ENCODE results near the gene MMUT.
"Not testable (repeated sequence)": the region's sequence is repeated elsewhere in the genome, so short reads cannot be mapped to it uniquely, and the experiment has no call there.

MMUT gene

DNA sequence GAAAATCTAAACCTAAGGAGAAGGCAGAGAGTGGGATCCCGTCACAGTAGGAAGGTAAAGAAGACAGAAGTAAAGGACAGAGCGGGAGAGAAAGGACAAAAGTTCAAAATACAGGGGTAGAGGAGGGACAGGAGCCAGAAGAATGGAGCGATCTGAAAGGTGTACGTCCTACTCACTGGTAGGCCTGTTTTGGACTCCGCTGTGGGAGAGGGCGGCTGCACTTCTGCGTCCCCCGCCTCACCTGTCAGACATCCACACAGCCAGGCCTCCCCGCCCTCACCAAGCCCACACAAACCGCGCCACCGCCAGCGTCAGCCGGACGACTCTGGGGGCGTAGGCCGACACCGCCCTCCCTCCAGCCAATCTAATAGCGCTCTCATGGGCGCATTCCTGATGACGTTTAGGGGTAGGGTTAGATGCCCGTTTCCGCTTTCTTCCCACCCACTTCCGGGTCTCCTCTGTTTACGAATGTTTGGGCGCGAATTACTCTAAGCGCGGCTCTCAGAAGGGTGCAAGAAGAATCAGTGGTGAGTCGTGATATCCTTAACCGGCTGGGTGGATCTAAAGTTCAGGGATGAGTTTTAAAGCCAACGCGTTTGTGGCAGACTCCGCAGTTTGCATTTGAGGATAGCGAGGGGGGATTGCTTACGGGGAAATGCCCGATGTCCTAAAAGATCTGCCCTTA is at the start of gene MMUT, which contains the start of gene CENPQ:
MMUT (minus strand) TSS at position 327 of the 685 bp plus-strand sequence. CDS start 3,787 bp downstream, outside the sequence.
CENPQ (plus strand) TSS at position 444 of the 685 bp plus-strand sequence. CDS start 6,807 bp downstream, outside the sequence.
- peak within 1 kb of the TSS; percentile 92 for H3K4me3 Mint-ChIP-seq
- H3K36me3 Mint-ChIP-seq, result peaks cover 22% of the 10 kb centered on the region
- DNase-seq, result peak; percentile 96
- peak within 1 kb of the TSS; percentile 98 for H3K27ac Mint-ChIP-seq
- CTCF ChIA-PET, result no interaction called here
- no peaks in the 10 kb centered on the region for H3K27me3 Mint-ChIP-seq
- no peaks in the 10 kb centered on the region for H3K9me3 Mint-ChIP-seq
- peaks cover 53% of the 10 kb centered on the region for H3K4me1 Mint-ChIP-seq

GRCh38 chr6:49509342-49509741 is 46.3 kb upstream of the MMUT start:
- CTCF ChIA-PET, result no interaction called here
- Mint-ChIP-seq H3K4me1 (no peaks in the 10 kb centered on the region), H3K27ac (no peak overlapping the region), H3K4me3 (no peak overlapping the region), H3K36me3 (no peaks in the 10 kb centered on the region), H3K9me3 (no peaks in the 10 kb centered on the region), H3K27me3 (peaks cover 12% of the 10 kb centered on the region)
- DNase-seq, result no peak

GRCh38 chr6:49506569-49507111 is 43.6 kb upstream of the MMUT start:
- H3K36me3 Mint-ChIP-seq, result no peaks in the 10 kb centered on the region
- CTCF ChIA-PET, result no interaction called here
- H3K27me3 Mint-ChIP-seq, result peaks cover 9% of the 10 kb centered on the region
- no peak for DNase-seq
- no peaks in the 10 kb centered on the region for H3K9me3 Mint-ChIP-seq
- H3K27ac Mint-ChIP-seq, result no peak overlapping the region
- no peak overlapping the region for H3K4me3 Mint-ChIP-seq
- no peaks in the 10 kb centered on the region for H3K4me1 Mint-ChIP-seq

DNA sequence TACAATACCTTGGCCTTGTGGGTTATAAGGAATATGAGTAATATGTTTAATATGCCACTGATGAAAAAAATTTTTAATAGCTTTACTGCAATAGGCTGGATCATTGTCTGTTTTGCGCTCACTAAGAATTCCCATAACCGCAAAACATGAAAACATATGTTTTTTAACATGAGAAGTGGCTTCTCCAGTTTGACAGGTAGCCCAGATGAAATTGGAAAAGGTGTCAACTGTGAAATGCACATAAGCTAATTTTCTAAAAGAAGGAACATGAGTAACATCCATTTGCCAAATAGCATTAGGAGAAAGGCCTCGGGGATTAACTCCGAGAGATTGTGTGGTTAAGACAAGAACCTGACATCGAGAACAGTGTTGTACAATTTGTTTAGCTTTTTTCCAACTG is 41.6 kb upstream of the MMUT start:
- H3K27ac Mint-ChIP-seq, result no peak overlapping the region
- no peak for DNase-seq
- CTCF ChIA-PET, result no interaction called here
- H3K4me3 Mint-ChIP-seq, result no peak overlapping the region
- H3K9me3 Mint-ChIP-seq, result no peaks in the 10 kb centered on the region
- H3K36me3 Mint-ChIP-seq, result no peaks in the 10 kb centered on the region
- H3K4me1 Mint-ChIP-seq, result no peaks in the 10 kb centered on the region
- no peaks in the 10 kb centered on the region for H3K27me3 Mint-ChIP-seq

GRCh38 chr6:49499623-49500022 is 36.6 kb upstream of the MMUT start, which contains the start of gene GLYATL3:
TSS of gene GLYATL3 (plus strand) at chr6:49499923. CDS start at chr6:49511991, 12,068 bp downstream.
- CTCF ChIA-PET, result no interaction called here
- Mint-ChIP-seq H3K36me3 (no peaks in the 10 kb centered on the region), H3K4me3 (no peak within 1 kb of the TSS), H3K27ac (no peak within 1 kb of the TSS), H3K4me1 (no peaks in the 10 kb centered on the region), H3K9me3 (no peaks in the 10 kb centered on the region), H3K27me3 (no peaks in the 10 kb centered on the region)
- DNase-seq, result no peak

DNA sequence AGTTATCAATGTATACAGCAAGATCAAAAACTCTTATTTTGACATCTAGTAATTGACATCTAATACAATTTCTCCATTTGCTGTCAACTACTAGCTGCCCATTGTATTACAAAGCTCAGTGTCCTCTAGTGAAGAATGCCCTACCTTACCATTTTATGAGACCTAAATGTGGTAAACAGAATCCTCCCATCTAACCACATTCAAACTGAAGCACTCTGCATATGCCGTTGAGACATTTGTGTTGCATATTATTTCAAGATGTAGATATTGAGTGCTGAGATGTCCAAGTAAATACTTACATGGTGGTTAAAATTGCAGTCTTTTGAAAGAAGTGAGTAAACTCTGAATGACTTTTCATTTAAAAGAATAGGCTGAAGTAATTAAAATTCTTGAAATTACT is 36.1 kb upstream of the MMUT start:
- CTCF ChIA-PET, result no interaction called here
- Mint-ChIP-seq H3K27ac (no peak overlapping the region), H3K27me3 (no peaks in the 10 kb centered on the region)

DNA sequence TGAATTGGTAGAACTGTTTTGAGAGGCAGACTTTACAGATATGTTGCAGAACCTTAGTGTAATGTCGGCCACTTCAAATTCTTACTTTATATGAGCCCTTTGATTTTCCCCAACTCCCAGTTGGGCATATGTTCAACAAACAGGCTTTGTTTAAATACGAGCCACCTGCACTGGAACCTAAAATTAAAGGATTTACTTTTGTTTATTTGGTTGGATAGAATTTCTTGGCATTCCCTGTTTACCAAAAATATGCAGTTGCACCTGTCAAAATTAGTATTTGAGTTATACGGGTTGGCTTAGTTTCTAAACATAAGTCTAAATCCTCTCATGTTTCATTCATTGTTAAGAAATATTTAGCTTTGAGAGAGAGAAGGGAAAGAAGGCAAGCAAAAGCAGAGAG is 34.3 kb upstream of the MMUT start:
- Mint-ChIP-seq H3K9me3 (no peaks in the 10 kb centered on the region), H3K27ac (no peak overlapping the region), H3K27me3 (no peaks in the 10 kb centered on the region), H3K36me3 (peaks cover 8% of the 10 kb centered on the region), H3K4me3 (no peak overlapping the region), H3K4me1 (no peaks in the 10 kb centered on the region)
- CTCF ChIA-PET, result no interaction called here
- DNase-seq, result no peak

More for the DNA sequence above, 36.1 kb upstream of the MMUT start:
- no peaks in the 10 kb centered on the region for H3K4me1 Mint-ChIP-seq
- no peak for DNase-seq
- H3K36me3 Mint-ChIP-seq, result peaks cover 2% of the 10 kb centered on the region
- H3K9me3 Mint-ChIP-seq, result no peaks in the 10 kb centered on the region
- H3K4me3 Mint-ChIP-seq, result no peak overlapping the region

GRCh38 chr6:49490633-49491032 is 27.6 kb upstream of the MMUT start:
- H3K27ac Mint-ChIP-seq, result no peak overlapping the region
- no peaks in the 10 kb centered on the region for H3K9me3 Mint-ChIP-seq
- no peak overlapping the region for H3K4me3 Mint-ChIP-seq
- peaks cover 29% of the 10 kb centered on the region for H3K36me3 Mint-ChIP-seq
- DNase-seq, result no peak
- H3K27me3 Mint-ChIP-seq, result no peaks in the 10 kb centered on the region
- CTCF ChIA-PET, result no interaction called here
- no peaks in the 10 kb centered on the region for H3K4me1 Mint-ChIP-seq

GRCh38 chr6:49483380-49483779 is 20.3 kb upstream of the MMUT start:
- CTCF ChIA-PET, H3K27ac Mint-ChIP-seq, DNase-seq, H3K4me3 Mint-ChIP-seq, H3K4me1 Mint-ChIP-seq, H3K27me3 Mint-ChIP-seq, H3K9me3 Mint-ChIP-seq: not testable (repeated sequence)
- peaks cover 21% of the 10 kb centered on the region for H3K36me3 Mint-ChIP-seq

- DNase-seq, H3K4me1 Mint-ChIP-seq, H3K27ac Mint-ChIP-seq, H3K27me3 Mint-ChIP-seq, H3K4me3 Mint-ChIP-seq, H3K9me3 Mint-ChIP-seq, CTCF ChIA-PET: not testable (repeated sequence)
- H3K36me3 Mint-ChIP-seq, result peaks cover 22% of the 10 kb centered on the region
Observed at GRCh38 chr6:49481846-49482245, 18.8 kb upstream of the MMUT start.

DNA sequence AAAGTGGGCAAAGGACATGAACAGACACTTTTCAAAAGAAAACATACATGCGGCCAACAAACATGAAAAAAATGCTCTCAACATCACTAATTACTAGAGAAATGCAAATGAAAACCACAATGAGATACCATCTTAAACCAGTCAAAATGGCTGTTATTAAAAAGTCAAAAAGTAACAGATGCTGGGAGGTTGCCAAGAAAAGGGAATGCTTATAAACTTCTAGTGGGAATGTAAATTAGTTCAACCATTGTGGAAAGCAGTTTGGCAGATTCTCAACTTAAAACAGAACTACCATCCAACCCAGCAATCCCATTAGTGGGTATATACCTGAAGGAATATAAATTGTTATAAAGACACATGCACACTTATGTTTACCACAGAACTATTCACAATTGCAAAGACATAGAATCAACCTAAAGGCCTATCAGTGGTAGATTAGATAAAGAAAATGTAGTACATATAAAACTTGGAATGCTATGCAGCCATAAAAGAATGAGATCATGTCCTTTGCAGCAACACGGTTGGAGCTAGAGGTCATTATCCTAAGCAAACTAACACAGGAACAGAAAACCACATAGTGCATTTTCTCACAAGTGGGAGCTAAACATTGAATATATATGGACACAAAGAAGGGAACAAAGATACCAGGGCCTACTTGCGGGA is 16.4 kb upstream of the MMUT start:
- no peak for DNase-seq
- no peaks in the 10 kb centered on the region for H3K9me3 Mint-ChIP-seq
- CTCF ChIA-PET, result no interaction called here
- no peaks in the 10 kb centered on the region for H3K4me1 Mint-ChIP-seq
- no peak overlapping the region for H3K27ac Mint-ChIP-seq
- H3K36me3 Mint-ChIP-seq, result peaks cover 31% of the 10 kb centered on the region
- no peaks in the 10 kb centered on the region for H3K27me3 Mint-ChIP-seq
- H3K4me3 Mint-ChIP-seq, result no peak overlapping the region

GRCh38 chr6:49476564-49476963 is 13.5 kb upstream of the MMUT start:
- H3K4me1 Mint-ChIP-seq, H3K4me3 Mint-ChIP-seq, H3K27me3 Mint-ChIP-seq, H3K9me3 Mint-ChIP-seq, DNase-seq, H3K27ac Mint-ChIP-seq, CTCF ChIA-PET: not testable (repeated sequence)
- peaks cover 40% of the 10 kb centered on the region for H3K36me3 Mint-ChIP-seq

DNA sequence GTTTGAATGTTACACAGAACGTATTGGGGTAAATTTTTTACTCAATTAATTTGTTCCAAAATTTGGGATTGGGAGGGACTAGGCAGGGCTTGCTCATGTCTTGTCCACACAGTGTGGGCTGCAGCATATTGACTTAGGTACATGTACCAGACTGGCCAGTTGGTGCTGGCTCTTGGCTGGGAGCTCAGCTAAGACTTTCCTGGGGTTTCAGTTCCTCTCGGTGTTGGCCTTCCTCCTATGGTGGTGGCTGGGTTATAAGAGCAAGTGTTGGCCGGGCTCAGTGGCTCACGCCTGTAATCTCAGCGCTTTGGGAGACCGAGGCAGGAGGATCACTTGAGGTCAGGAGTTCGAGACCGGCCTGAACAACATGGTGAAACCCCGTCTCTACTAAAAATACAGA is 5.0 kb upstream of the MMUT start:
- Mint-ChIP-seq H3K27ac (no peak overlapping the region), H3K4me3 (no peak overlapping the region), H3K4me1 (peaks cover 36% of the 10 kb centered on the region), H3K9me3 (no peaks in the 10 kb centered on the region), H3K36me3 (peaks cover 14% of the 10 kb centered on the region), H3K27me3 (no peaks in the 10 kb centered on the region)
- no peak for DNase-seq
- CTCF ChIA-PET, result interaction anchor here (1.0 to 1.5 kb wide), 2 partner anchors 15 to 64 kb away, joined by 3 to 5 read pairs; no protein-coding TSS in a partner anchor

DNA sequence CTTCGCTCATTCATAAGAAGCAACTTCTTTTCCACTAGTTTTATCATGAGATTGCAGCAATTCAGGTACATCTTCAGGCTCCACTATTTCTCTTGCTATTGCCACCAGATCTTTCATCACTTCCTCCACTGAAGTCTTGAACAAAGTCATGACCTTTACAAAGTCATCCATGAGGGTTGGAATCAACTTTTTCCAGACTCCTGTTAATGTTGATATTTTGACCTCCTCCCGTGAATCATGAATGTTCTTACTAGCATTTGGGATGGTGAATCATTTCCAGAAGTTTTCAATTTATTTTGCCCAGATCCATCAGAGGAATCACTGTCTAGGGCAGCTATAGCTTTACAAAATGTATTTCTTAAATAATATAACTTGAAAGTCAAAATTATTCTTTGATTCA is 1.6 kb upstream of the MMUT start:
- no peak overlapping the region for H3K27ac Mint-ChIP-seq
- H3K4me1 Mint-ChIP-seq, result peaks cover 55% of the 10 kb centered on the region
- H3K4me3 Mint-ChIP-seq, result peak overlapping the region; percentile 92

GRCh38 chr6:49463612-49463967 is 537 bp upstream of the MMUT start:
- peak overlapping the region; percentile 98 for H3K27ac Mint-ChIP-seq
- peaks cover 20% of the 10 kb centered on the region for H3K36me3 Mint-ChIP-seq
- no peak for DNase-seq
- peak overlapping the region; percentile 92 for H3K4me3 Mint-ChIP-seq
- no peaks in the 10 kb centered on the region for H3K27me3 Mint-ChIP-seq
- H3K9me3 Mint-ChIP-seq, result no peaks in the 10 kb centered on the region
- peaks cover 53% of the 10 kb centered on the region for H3K4me1 Mint-ChIP-seq
- CTCF ChIA-PET, result no interaction called here

More for the DNA sequence above, 1.6 kb upstream of the MMUT start:
- Mint-ChIP-seq H3K27me3 (no peaks in the 10 kb centered on the region), H3K36me3 (peaks cover 11% of the 10 kb centered on the region), H3K9me3 (no peaks in the 10 kb centered on the region)
- CTCF ChIA-PET, result interaction anchor here (0.8 kb wide), 1 partner anchor 10 kb away, joined by 3 read pairs; no protein-coding TSS in a partner anchor
- no peak for DNase-seq

Data from activated naive CD4-positive, alpha-beta T cell treated with anti-CD3 and anti-CD28 coated beads, Interleukin-2, amount 10 ng/mL, durations not matched to agents 7 days and 5 days (primary cell).